ENCODE measurements around the gene ITPKB. TPM values are rescaled to one million over a fixed set of nuclear protein-coding genes. Genes with fewer than 3 reads are reported as not detected.
A peak's percentile ranks its signal among the peaks of the same experiment; 100 is the strongest.
"Not testable (repeated sequence)": the region's sequence is repeated elsewhere in the genome, so short reads cannot be mapped to it uniquely, and the experiment has no call there.

ITPKB gene
- total and polyA plus RNA-seq, 9 donors = 10.2 to 32.4 (median 23.5) TPM

DNA sequence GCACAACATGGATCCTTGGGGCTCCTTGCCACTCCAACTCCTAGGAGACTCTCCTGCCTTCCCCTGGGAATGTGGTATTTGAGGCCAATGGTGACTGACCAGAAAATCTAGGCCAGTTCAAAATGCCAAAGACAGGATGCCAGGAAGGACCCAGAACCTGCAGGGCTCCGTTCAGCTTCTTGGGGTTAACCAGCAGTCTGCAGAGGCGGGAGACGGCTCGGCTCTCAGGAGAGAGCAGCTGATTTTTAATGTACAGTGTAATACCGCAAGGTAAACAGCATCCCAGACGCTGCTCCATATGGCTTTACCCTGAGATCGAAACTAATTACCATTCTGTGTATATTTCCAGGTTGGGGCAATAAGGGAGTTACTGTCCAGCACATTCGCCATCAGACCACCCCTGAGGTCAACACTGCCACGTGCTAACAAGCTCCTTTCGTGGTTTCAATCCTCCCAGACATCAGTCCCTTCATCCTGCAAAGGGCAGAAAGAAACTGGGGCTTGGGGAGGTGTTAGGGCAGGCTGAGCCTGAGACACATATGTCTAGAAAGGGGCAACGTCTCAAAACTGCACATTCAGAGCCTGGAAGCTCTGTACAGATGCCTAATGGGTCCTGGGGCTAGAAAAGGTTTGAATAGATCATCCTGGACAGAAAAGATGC lies 16.7 kb downstream of the ITPKB start:
- WGBS (ENCODE audit: insufficient coverage) = 55% methylated on average over 5 of the region's 11 CpGs
- no peaks in the 10 kb centered on the region for H3K27me3 ChIP-seq (ENCODE audit: control insufficient read depth, insufficient read depth, low read length)
- peaks cover 23% of the 10 kb centered on the region for H3K4me1 ChIP-seq (ENCODE audit: control insufficient read depth, insufficient read depth, low read length)
- no peak overlapping the region for H3K27ac ChIP-seq (ENCODE audit: low read length)
- no peak for DNase-seq
- H3K36me3 ChIP-seq (ENCODE audit: control insufficient read depth, insufficient read depth, low read length) = peaks cover 12% of the 10 kb centered on the region
- no peak overlapping the region for H3K4me3 ChIP-seq (ENCODE audit: low read length)
- no peaks in the 10 kb centered on the region for H3K9me3 ChIP-seq (replicated peaks; ENCODE audit: control insufficient read depth, low read depth, low read length)

DNA sequence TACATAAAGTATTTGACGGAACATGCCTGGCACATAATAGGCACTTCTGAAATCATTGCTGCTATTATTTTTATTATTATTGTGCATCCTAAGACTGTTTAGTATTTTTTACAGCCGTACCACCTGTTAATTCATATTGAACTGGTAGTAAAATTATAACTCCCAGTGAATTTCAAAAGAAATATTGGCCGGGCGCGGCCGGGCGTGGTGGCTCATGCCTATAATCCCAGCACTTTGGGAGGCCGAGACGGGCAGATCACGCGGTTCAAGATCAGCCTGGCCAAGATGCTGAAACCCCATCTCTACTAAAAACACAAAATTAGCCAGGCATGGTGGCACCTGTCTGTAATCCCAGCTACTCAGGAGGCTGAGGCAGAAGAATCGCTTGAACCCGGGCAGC lies 18.5 kb downstream of the ITPKB start:
- H3K27ac ChIP-seq (ENCODE audit: low read length); H3K27me3 ChIP-seq (ENCODE audit: control insufficient read depth, insufficient read depth, low read length); H3K9me3 ChIP-seq (replicated peaks; ENCODE audit: control insufficient read depth, low read depth, low read length); H3K4me3 ChIP-seq (ENCODE audit: low read length); DNase-seq: not testable (repeated sequence)
- 73% methylated on average over 4 of the region's 13 CpGs for WGBS (ENCODE audit: insufficient coverage)
- Histone ChIP-seq H3K36me3 (ENCODE audit: control insufficient read depth, insufficient read depth, low read length) (peaks cover 10% of the 10 kb centered on the region), H3K4me1 (ENCODE audit: control insufficient read depth, insufficient read depth, low read length) (peaks cover 26% of the 10 kb centered on the region)

GRCh38 chr1:226719596-226720387 lies 19.3 kb downstream of the ITPKB start:
- peaks cover 23% of the 10 kb centered on the region for H3K4me1 ChIP-seq (ENCODE audit: control insufficient read depth, insufficient read depth, low read length)
- peaks cover 8% of the 10 kb centered on the region for H3K36me3 ChIP-seq (ENCODE audit: control insufficient read depth, insufficient read depth, low read length)
- no peaks in the 10 kb centered on the region for H3K9me3 ChIP-seq (replicated peaks; ENCODE audit: control insufficient read depth, low read depth, low read length)
- H3K4me3 ChIP-seq (ENCODE audit: low read length) = no peak overlapping the region
- DNase-seq = no peak
- WGBS (ENCODE audit: insufficient coverage) = 49% methylated on average over 11 of the region's 11 CpGs
- H3K27ac ChIP-seq (ENCODE audit: low read length) = no peak overlapping the region
- H3K27me3 ChIP-seq (ENCODE audit: control insufficient read depth, insufficient read depth, low read length) = no peaks in the 10 kb centered on the region

- no peaks in the 10 kb centered on the region for H3K27me3 ChIP-seq (ENCODE audit: control insufficient read depth, insufficient read depth, low read length)
- H3K36me3 ChIP-seq (ENCODE audit: control insufficient read depth, insufficient read depth, low read length) = peaks cover 11% of the 10 kb centered on the region
- DNase-seq = no peak
- H3K4me1 ChIP-seq (ENCODE audit: control insufficient read depth, insufficient read depth, low read length) = peaks cover 14% of the 10 kb centered on the region
- no peak overlapping the region for H3K4me3 ChIP-seq (ENCODE audit: low read length)
- peaks cover 6% of the 10 kb centered on the region for H3K9me3 ChIP-seq (replicated peaks; ENCODE audit: control insufficient read depth, low read depth, low read length)
- no peak overlapping the region for H3K27ac ChIP-seq (ENCODE audit: low read length)
- 83% methylated on average over 6 of the region's 11 CpGs for WGBS (ENCODE audit: insufficient coverage)
Measured at GRCh38 chr1:226717256-226717909, 21.7 kb downstream of the ITPKB start.

DNA sequence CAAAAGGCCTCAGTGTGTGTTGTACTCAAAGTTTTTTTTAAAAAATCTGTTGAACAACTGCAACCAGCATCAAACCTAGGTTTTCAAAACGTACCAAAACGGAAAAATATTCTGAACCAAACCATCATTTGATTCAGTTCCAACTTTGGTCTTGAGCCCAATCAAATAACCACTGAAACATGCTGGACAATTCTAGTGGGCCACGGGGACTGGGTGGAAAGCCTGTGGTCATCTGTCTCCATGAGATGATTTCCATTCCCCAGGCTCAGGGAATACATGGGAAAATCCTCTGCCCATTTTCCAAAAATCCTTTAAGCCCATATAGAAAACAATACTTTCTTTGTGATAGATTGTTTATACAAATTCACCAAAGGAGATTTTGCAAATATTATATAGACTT lies 22.5 kb downstream of the ITPKB start:
- H3K27ac ChIP-seq (ENCODE audit: low read length) = no peak overlapping the region

GRCh38 chr1:226714148-226714547 lies 24.9 kb downstream of the ITPKB start:
- Histone ChIP-seq H3K27me3 (ENCODE audit: control insufficient read depth, insufficient read depth, low read length) (no peaks in the 10 kb centered on the region), H3K4me1 (ENCODE audit: control insufficient read depth, insufficient read depth, low read length) (peaks cover 43% of the 10 kb centered on the region), H3K36me3 (ENCODE audit: control insufficient read depth, insufficient read depth, low read length) (peaks cover 9% of the 10 kb centered on the region), H3K4me3 (ENCODE audit: low read length) (no peak overlapping the region), H3K9me3 (replicated peaks; ENCODE audit: control insufficient read depth, low read depth, low read length) (peaks cover 6% of the 10 kb centered on the region), H3K27ac (ENCODE audit: low read length) (no peak overlapping the region)
- DNase-seq = no peak

More for the DNA sequence above, 22.5 kb downstream of the ITPKB start:
- Histone ChIP-seq H3K4me3 (ENCODE audit: low read length) (no peak overlapping the region), H3K4me1 (ENCODE audit: control insufficient read depth, insufficient read depth, low read length) (peaks cover 22% of the 10 kb centered on the region), H3K27me3 (ENCODE audit: control insufficient read depth, insufficient read depth, low read length) (no peaks in the 10 kb centered on the region), H3K36me3 (ENCODE audit: control insufficient read depth, insufficient read depth, low read length) (peaks cover 9% of the 10 kb centered on the region), H3K9me3 (replicated peaks; ENCODE audit: control insufficient read depth, low read depth, low read length) (peaks cover 6% of the 10 kb centered on the region)
- WGBS (ENCODE audit: insufficient coverage) = 76% methylated on average over 2 of the region's 3 CpGs
- no peak for DNase-seq

GRCh38 chr1:226712742-226713419 lies 26.2 kb downstream of the ITPKB start:
- peaks cover 53% of the 10 kb centered on the region for H3K4me1 ChIP-seq (ENCODE audit: control insufficient read depth, insufficient read depth, low read length)
- no peak overlapping the region for H3K4me3 ChIP-seq (ENCODE audit: low read length)
- peaks cover 11% of the 10 kb centered on the region for H3K36me3 ChIP-seq (ENCODE audit: control insufficient read depth, insufficient read depth, low read length)

GRCh38 chr1:226711976-226712741 lies 26.9 kb downstream of the ITPKB start:
- no peaks in the 10 kb centered on the region for H3K27me3 ChIP-seq (ENCODE audit: control insufficient read depth, insufficient read depth, low read length)
- peaks cover 51% of the 10 kb centered on the region for H3K4me1 ChIP-seq (ENCODE audit: control insufficient read depth, insufficient read depth, low read length)
- peaks cover 11% of the 10 kb centered on the region for H3K36me3 ChIP-seq (ENCODE audit: control insufficient read depth, insufficient read depth, low read length)
- H3K4me3 ChIP-seq (ENCODE audit: low read length) = no peak overlapping the region
- H3K27ac ChIP-seq (ENCODE audit: low read length) = peak overlapping the region; percentile 0
- 78% methylated on average over 11 of the region's 21 CpGs for WGBS (ENCODE audit: insufficient coverage)
- no peak for DNase-seq
- peaks cover 6% of the 10 kb centered on the region for H3K9me3 ChIP-seq (replicated peaks; ENCODE audit: control insufficient read depth, low read depth, low read length)

More at GRCh38 chr1:226712742-226713419, 26.2 kb downstream of the ITPKB start:
- no peak for DNase-seq
- no peaks in the 10 kb centered on the region for H3K27me3 ChIP-seq (ENCODE audit: control insufficient read depth, insufficient read depth, low read length)
- H3K9me3 ChIP-seq (replicated peaks; ENCODE audit: control insufficient read depth, low read depth, low read length) = peaks cover 6% of the 10 kb centered on the region
- H3K27ac ChIP-seq (ENCODE audit: low read length) = no peak overlapping the region
- WGBS (ENCODE audit: insufficient coverage) = 64% methylated on average over 14 of the region's 19 CpGs

DNA sequence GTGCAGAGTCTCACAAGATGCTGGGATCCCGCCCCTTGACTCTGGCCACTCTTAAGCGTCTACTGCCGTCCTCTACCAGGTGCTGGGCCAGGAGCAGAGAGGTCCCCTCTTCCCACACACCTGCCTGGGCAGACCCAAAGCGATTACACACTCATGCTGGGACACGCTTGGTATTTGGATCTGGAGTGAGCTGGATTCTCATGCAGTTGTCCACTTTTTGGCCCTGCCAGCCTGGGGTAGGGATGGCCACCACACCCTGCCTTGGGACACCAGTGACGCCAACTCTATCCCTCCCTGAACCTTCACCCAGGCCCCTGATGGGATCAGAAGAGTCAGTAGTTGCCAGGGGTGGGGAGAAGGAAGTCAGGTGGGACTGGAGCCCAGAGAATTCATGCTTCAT lies 28.6 kb downstream of the ITPKB start:
- peaks cover 15% of the 10 kb centered on the region for H3K36me3 ChIP-seq (ENCODE audit: control insufficient read depth, insufficient read depth, low read length)

More for the DNA sequence above, 28.6 kb downstream of the ITPKB start:
- Histone ChIP-seq H3K27me3 (ENCODE audit: control insufficient read depth, insufficient read depth, low read length) (no peaks in the 10 kb centered on the region), H3K27ac (ENCODE audit: low read length) (no peak overlapping the region), H3K9me3 (replicated peaks; ENCODE audit: control insufficient read depth, low read depth, low read length) (peaks cover 6% of the 10 kb centered on the region), H3K4me1 (ENCODE audit: control insufficient read depth, insufficient read depth, low read length) (peaks cover 55% of the 10 kb centered on the region), H3K4me3 (ENCODE audit: low read length) (no peak overlapping the region)
- no peak for DNase-seq
- 72% methylated on average over 3 of the region's 6 CpGs for WGBS (ENCODE audit: insufficient coverage)
